HEK293 (cell line): ENCODE measurements around the gene HYDIN.

Experiments
- CTCF ChIA-PET: fragments of 350-600 bp; formaldehyde crosslinking; extraction: SDS; loops from one replicate; lab custom pipeline; 2021; ENCODE audit warnings: antibody characterized with exemption; lab: Yijun Ruan, JAX
- POLR2A ChIA-PET: fragments of 300-600 bp; formaldehyde crosslinking; extraction: SDS; loops from one replicate; lab custom pipeline; 2020; ENCODE audit warnings: antibody characterized with exemption, inconsistent platforms; lab: Yijun Ruan, JAX
- H3K27ac ChIP-seq: fragments of 200-500 bp; sonication (Bioruptor generic); 2 replicates; pipeline ENCODE4 v1.5.1; 2014; ENCODE audit warnings: low read depth, low read length, control low read depth, inconsistent platforms; ENCODE audit errors: extremely low read depth
- H3K36me3 ChIP-seq, 2 experiments: fragments of 200-500 bp in 1 of 2; sonication (Bioruptor generic) in 1 of 2; 1 replicate in 1 of 2; 2 replicates in 1 of 2; pipeline ENCODE4 v1.5.1; 2014 to 2017; ENCODE audit warnings: inconsistent platforms in 2 of 2, low read length in 2 of 2; ENCODE audit not compliant: control insufficient read depth in 2 of 2, insufficient read depth in 1 of 2
- H3K4me1 ChIP-seq: fragments of 200-500 bp; sonication (Bioruptor generic); 2 replicates; pipeline ENCODE4 v1.5.1; 2014; ENCODE audit warnings: mild to moderate bottlenecking, low read length, inconsistent platforms; ENCODE audit not compliant: control insufficient read depth, insufficient read depth
- H3K4me3 ChIP-seq: 2 replicates; pipeline ENCODE4 v1.5.1; 2011; ENCODE audit warnings: low read depth, mild to moderate bottlenecking, control low read depth, low read length, moderate library complexity
- H3K9me3 ChIP-seq: fragments of 200-500 bp; sonication (Bioruptor generic); 2 replicates; pipeline ENCODE4 v1.5.1; 2014; ENCODE audit warnings: low read depth, low read length, inconsistent platforms; ENCODE audit not compliant: control insufficient read depth, insufficient read depth
- EGR2 ChIP-seq: fragments of 450-650 bp; formaldehyde crosslinking; IDR thresholded peaks from 2 replicates; pipeline ENCODE4 v1.5.1; 2016; ENCODE audit warnings: low read depth, missing biosample characterization, missing genetic modification characterization
- GLI2 ChIP-seq: fragments of 450-650 bp; formaldehyde crosslinking; IDR thresholded peaks from 2 replicates; pipeline ENCODE4; 2017; ENCODE audit warnings: missing biosample characterization, missing genetic modification characterization, low read depth, borderline replicate concordance
- GLI4 ChIP-seq: fragments of 450-650 bp; formaldehyde crosslinking; IDR thresholded peaks from 2 replicates; pipeline ENCODE4 v1.5.1; 2016; ENCODE audit warnings: missing biosample characterization, missing genetic modification characterization
- GLIS2 ChIP-seq: fragments of 450-650 bp; formaldehyde crosslinking; IDR thresholded peaks from 2 replicates; pipeline ENCODE4 v1.5.1; 2016; ENCODE audit warnings: missing biosample characterization, missing genetic modification characterization
- HOXA7 ChIP-seq: sonication (generic); formaldehyde crosslinking; IDR thresholded peaks from 2 replicates; pipeline ENCODE4 v1.8.1; 2022; ENCODE audit warnings: missing genetic modification reagents, borderline replicate concordance
- INSM2 ChIP-seq: fragments of 450-650 bp; formaldehyde crosslinking; IDR thresholded peaks from 2 replicates; pipeline ENCODE4 v1.5.1; 2016; ENCODE audit warnings: missing biosample characterization, missing genetic modification characterization
- PRDM10 ChIP-seq: fragments of 450-650 bp; formaldehyde crosslinking; IDR thresholded peaks from 2 replicates; pipeline ENCODE4 v1.5.1; 2016; ENCODE audit warnings: missing biosample characterization, missing genetic modification characterization
- YY1 ChIP-seq: fragments of 450-650 bp; formaldehyde crosslinking; IDR thresholded peaks from 2 replicates; pipeline ENCODE4 v1.5.1; 2018; ENCODE audit warnings: missing biosample characterization, missing genetic modification characterization
- ZNF114 ChIP-seq: fragments of 450-650 bp; formaldehyde crosslinking; IDR thresholded peaks from 2 replicates; pipeline ENCODE4 v1.5.0; 2017; ENCODE audit warnings: missing biosample characterization, missing genetic modification characterization
- ZNF121 ChIP-seq: fragments of 450-650 bp; formaldehyde crosslinking; IDR thresholded peaks from 2 replicates; pipeline ENCODE4 v1.5.1; 2016; ENCODE audit warnings: missing biosample characterization, missing genetic modification characterization
- ZNF280C ChIP-seq: fragments of 450-650 bp; formaldehyde crosslinking; IDR thresholded peaks from 2 replicates; pipeline ENCODE4 v1.5.1; 2016; ENCODE audit warnings: missing biosample characterization, missing genetic modification characterization
- ZNF37A ChIP-seq: fragments of 450-650 bp; IDR thresholded peaks from 2 replicates; pipeline ENCODE4 v1.5.1; 2018; ENCODE audit warnings: missing biosample characterization, missing genetic modification characterization
- ZNF404 ChIP-seq: fragments of 450-650 bp; formaldehyde crosslinking; IDR thresholded peaks from 2 replicates; pipeline ENCODE4 v1.5.1; 2017; ENCODE audit warnings: missing biosample characterization, missing genetic modification characterization
- ZNF433 ChIP-seq: fragments of 450-650 bp; formaldehyde crosslinking; IDR thresholded peaks from 2 replicates; pipeline ENCODE4 v1.5.1; 2016; ENCODE audit warnings: missing biosample characterization, missing genetic modification characterization, low read depth
- ZNF571 ChIP-seq: fragments of 450-650 bp; formaldehyde crosslinking; IDR thresholded peaks from 2 replicates; pipeline ENCODE4 v1.5.0; 2017; ENCODE audit warnings: missing biosample characterization, missing genetic modification characterization
- ZNF585B ChIP-seq: fragments of 450-650 bp; formaldehyde crosslinking; IDR thresholded peaks from 2 replicates; pipeline ENCODE4 v1.5.1; 2016; ENCODE audit warnings: missing biosample characterization, missing genetic modification characterization
- ZNF600 ChIP-seq: fragments of 450-650 bp; formaldehyde crosslinking; IDR thresholded peaks from 2 replicates; pipeline ENCODE4 v1.5.1; 2016; ENCODE audit warnings: missing biosample characterization, missing genetic modification characterization
- ZNF677 ChIP-seq: fragments of 450-650 bp; IDR thresholded peaks from 2 replicates; pipeline ENCODE4 v1.5.0; 2018; ENCODE audit warnings: missing biosample characterization, mild to moderate bottlenecking, missing genetic modification characterization, moderate library complexity
- ZNF837 ChIP-seq: fragments of 450-650 bp; formaldehyde crosslinking; IDR thresholded peaks from 2 replicates; pipeline ENCODE4 v1.5.1; 2016; ENCODE audit warnings: missing biosample characterization, missing genetic modification characterization
- ZSCAN5A ChIP-seq: fragments of 450-650 bp; formaldehyde crosslinking; IDR thresholded peaks from 2 replicates; pipeline ENCODE4 v1.5.1; 2016; ENCODE audit warnings: missing biosample characterization, missing genetic modification characterization
- TF ChIP-seq, protein P1 (sequence below): fragments of 450-650 bp; formaldehyde crosslinking; IDR thresholded peaks from 2 replicates; pipeline ENCODE4 v1.5.1; 2016; ENCODE audit warnings: missing biosample characterization, missing genetic modification characterization

The HYDIN gene

DNA sequence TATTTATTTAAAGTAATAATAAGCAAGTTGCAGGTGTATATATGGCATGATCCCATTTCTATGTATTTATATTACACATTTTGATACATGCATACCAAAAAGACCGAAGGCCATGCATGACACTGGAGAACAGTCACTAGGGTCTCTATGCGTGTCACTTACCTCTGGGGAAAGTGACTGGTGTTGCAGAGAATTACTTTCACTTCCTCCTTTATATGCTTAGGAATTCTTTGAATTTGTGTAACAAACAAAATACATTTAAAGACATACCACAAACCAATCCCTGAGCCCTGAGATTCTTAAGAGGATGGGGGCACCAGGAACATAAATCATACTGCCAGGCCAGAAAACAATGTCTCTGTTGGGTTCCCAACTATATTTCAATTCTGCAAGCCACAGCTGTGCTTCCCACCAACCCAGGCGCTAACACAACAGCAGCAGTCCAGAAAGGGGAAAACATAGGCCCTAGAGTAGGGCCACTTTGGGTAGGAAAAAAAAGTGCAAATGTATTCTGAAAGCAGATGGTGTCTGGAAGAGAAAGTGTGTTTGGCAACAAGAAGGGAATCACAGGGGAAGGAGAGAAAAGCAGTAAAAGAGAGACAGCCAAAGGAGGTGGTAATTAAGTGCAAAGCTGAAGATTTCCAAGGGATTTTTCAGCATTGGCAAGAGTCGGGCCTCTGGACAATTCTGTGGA is 24.5 kb upstream of the HYDIN start:
- no peaks in the 10 kb centered on the region for H3K9me3 ChIP-seq
- ChIA-PET POLR2A (no interaction called here), CTCF (no interaction called here)
- H3K27ac ChIP-seq, result no peak overlapping the region
- H3K4me3 ChIP-seq, result no peak overlapping the region
- TF ChIP-seq ZNF433 (tag by site-specific recombination), result no peak
- TF ChIP-seq EGR2 (tag by site-specific recombination), result no peak
- TF ChIP-seq ZNF121 (tag by site-specific recombination), result no peak
- no peak for TF ChIP-seq ZNF585B
- TF ChIP-seq, protein P1, sequence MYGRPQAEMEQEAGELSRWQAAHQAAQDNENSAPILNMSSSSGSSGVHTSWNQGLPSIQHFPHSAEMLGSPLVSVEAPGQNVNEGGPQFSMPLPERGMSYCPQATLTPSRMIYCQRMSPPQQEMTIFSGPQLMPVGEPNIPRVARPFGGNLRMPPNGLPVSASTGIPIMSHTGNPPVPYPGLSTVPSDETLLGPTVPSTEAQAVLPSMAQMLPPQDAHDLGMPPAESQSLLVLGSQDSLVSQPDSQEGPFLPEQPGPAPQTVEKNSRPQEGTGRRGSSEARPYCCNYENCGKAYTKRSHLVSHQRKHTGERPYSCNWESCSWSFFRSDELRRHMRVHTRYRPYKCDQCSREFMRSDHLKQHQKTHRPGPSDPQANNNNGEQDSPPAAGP (tag by site-specific recombination), result no peak
- no peak for TF ChIP-seq ZNF37A (tag by site-specific recombination)
- no peak for TF ChIP-seq GLI4 (tag by site-specific recombination)
- no peak for TF ChIP-seq ZSCAN5A (tag by site-specific recombination)
- no peak for TF ChIP-seq HOXA7 (CRISPR knock-in tag)
- TF ChIP-seq ZNF571 (tag by site-specific recombination), result no peak
- TF ChIP-seq GLI2 (tag by site-specific recombination), result no peak
- H3K36me3 ChIP-seq, result no peaks in the 10 kb centered on the region
- H3K4me1 ChIP-seq, result no peaks in the 10 kb centered on the region

GRCh38 chr16:71250461-71251235 is 20.1 kb upstream of the HYDIN start:
- Histone ChIP-seq H3K4me1 (no peaks in the 10 kb centered on the region), H3K9me3 (no peaks in the 10 kb centered on the region), H3K4me3 (no peak overlapping the region), H3K36me3 (no peaks in the 10 kb centered on the region), H3K27ac (no peak overlapping the region)
- ChIA-PET POLR2A (no interaction called here), CTCF (no interaction called here)
- no peak for TF ChIP-seq ZNF600 (tag by site-specific recombination)

DNA sequence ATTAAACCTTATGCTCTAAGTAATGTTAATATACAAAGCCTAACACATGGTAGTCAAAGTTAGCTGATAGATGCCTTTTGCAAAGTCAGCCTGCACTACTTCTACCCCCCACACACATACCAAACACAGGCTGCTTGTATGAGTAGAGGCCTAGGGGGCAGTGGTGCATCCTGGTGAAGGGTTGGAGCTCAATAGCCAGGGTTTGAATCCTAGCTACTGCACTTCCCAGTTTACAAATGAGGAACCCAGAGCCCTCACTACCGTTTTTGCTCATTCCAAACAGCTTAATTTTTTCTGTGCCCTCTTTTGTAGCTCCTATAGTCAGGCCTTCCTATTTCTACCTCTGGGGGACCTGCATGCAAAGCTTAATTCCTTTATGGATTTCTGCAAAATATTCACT is 18.9 kb upstream of the HYDIN start:
- POLR2A ChIA-PET, result no interaction called here
- H3K4me3 ChIP-seq, result no peak overlapping the region
- no peaks in the 10 kb centered on the region for H3K36me3 ChIP-seq
- CTCF ChIA-PET, result no interaction called here
- no peak for TF ChIP-seq GLIS2
- TF ChIP-seq ZNF677 (tag by site-specific recombination), result no peak
- no peak for TF ChIP-seq ZNF114 (tag by site-specific recombination)
- no peak for TF ChIP-seq YY1 (tag by site-specific recombination)
- no peak for TF ChIP-seq PRDM10
- TF ChIP-seq INSM2 (tag by site-specific recombination), result no peak
- no peak for TF ChIP-seq ZNF280C
- TF ChIP-seq ZNF837 (tag by site-specific recombination), result no peak
- no peak for TF ChIP-seq ZNF404 (tag by site-specific recombination)
- no peaks in the 10 kb centered on the region for H3K9me3 ChIP-seq
- H3K27ac ChIP-seq, result no peak overlapping the region
- H3K4me1 ChIP-seq, result no peaks in the 10 kb centered on the region
